Erythroblast (primary cell): Measurements from ENCODE around the gene PHF1.
"Not testable (repeated sequence)": the region's sequence is repeated elsewhere in the genome, so short reads cannot be mapped to it uniquely, and the experiment has no call there.

Experiments used
- GATA1 ChIP-seq: IDR thresholded peaks from 2 replicates; pipeline ENCODE4 v1.6.1; 2011; ENCODE audit warnings: low read depth, mild to moderate bottlenecking, control low read depth, low read length, moderate library complexity
- POLR2A ChIP-seq: IDR thresholded peaks from 2 replicates; pipeline ENCODE4 v1.6.1; 2011; ENCODE audit warnings: mild to moderate bottlenecking, low read length

DNA sequence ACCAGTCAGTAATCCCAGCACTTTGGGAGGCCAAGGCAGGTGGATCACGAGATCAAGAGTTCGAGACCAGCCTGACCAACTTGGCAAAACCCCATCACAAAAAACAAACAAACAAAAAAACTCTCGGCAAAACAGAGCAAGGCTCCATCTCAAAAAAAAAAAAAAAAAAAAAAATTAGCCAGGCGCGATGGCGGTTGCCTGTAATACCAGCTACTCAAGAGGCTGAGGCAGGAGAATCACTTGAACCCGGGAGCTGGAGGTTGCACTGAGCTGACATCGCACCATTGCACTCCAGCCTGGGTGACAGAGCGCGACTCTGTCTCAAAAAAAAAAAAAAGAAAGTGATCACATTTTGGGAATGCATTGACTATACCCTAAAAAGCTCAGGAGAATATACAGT is 31.6 kb upstream of the PHF1 start:
- not testable (repeated sequence) for TF ChIP-seq POLR2A, GATA1
